HG03159 (cell line): Measurements from ENCODE around the gene NOC2L.

Experiments used
- ATAC-seq: cut with Tn5 transposase; IDR thresholded peaks from one replicate; pipeline ENCODE4 v1.9.1; 2021; ENCODE audit warnings: mild to moderate bottlenecking, moderate library complexity; ENCODE audit not compliant: unreplicated experiment

NOC2L gene

DNA sequence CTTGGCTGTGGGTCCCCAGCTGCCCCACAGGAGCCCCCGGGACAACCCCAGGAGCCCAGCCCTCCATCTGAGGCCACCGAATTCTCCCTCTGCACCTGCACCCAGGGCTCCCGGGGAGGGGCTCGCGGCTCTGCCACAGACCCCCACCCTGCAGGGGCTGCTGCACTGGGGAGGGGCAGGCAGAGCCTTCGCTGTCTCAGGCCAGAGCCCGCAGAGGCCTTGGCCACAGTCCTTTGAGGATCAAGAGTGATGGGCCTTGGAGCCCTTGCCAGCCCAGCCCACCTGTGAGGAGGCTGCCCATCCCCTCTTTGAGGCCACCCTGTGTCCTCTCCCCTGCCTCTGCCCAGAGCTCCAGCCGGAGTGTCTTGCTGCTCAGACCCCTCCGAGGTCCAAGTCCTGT lies 16.3 kb upstream of the NOC2L start:
- ATAC-seq = no peak

DNA sequence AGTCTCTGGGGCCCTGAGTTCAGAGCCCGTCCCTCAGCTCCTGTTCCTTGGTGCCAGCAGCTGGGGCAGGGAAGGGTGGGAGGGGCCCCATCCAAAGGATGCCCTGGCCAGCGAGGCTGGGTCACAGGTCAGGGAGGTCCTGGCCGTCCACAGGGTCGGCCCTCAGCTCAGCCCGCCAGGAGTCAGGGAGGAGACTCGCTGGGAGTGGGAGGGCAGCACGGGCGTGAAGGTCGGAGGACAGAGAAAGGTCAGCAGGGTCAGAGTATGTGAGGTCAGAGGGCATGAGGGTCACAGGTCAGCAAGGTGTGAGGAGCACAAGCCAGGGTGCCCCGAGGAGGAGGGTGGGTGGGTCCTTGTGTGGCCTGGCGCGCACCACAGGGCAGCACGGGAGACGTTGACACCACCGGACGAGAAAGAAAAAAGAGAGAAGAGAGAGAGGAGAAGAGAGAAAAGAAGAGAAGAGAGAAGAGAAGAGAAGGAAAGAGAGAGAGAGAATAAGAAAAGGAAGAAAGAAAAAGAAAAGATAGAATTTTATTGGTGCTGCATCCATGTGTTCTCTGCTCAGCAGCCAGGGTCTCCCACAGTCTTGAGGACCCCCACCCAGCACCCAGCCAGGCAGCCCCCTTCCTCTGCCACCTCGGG lies 15.8 kb upstream of the NOC2L start:
- ATAC-seq = no peak

DNA sequence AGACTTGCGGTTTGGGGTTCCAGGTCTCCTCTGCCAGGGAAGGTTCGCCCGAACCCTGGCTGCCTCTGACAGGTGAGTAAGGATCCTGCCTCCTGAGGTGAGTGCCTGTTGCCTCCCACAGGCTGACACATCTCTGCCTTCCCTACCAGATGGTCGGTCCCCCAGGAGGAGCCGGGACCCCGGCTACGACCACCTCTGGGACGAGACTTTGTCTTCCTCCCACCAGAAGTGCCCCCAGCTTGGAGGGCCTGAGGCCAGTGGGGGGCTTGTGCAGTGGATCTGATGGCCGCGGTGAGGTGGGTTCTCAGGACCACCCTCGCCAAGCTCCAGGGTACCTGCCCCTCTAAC lies 15.2 kb upstream of the NOC2L start:
- no peak for ATAC-seq

DNA sequence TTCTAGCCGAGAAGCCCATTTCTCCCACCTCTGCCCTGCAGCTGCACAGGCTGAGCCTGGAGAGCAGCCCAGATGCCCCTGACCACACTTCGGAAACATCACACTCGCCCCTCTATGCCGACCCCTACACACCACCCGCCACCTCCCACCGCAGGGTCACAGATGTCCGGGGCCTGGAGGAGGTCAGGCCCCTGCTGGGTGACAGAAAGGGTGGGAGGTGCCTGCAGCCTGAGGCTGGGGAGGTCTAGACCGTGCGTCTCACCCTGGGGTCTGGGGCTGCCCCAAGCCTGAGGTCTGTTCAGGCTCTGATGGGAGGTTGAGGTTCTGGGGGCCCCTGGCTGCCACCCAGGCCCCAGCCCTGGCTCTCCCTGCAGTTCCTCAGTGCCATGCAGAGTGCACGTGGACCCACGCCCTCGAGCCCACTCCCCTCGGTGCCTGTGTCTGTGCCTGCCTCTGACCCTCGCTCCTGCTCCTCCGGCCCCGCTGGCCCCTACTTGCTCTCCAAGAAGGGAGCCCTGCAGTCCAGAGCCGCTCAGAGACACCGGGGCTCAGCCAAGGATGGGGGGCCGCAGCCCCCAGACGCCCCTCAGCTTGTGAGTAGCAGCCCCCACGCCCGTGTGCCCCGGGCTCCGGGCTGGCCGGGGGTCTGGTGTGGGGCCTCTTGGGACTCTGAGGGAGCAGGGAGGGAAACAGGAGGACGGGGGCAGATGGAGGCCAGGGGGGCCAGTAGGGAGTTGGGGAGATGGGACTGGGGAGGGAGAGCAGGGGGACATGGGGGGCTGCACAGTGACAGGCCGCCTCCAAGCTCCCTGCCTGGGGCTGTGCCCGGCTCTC lies 14.6 kb upstream of the NOC2L start:
- ATAC-seq = no peak

DNA sequence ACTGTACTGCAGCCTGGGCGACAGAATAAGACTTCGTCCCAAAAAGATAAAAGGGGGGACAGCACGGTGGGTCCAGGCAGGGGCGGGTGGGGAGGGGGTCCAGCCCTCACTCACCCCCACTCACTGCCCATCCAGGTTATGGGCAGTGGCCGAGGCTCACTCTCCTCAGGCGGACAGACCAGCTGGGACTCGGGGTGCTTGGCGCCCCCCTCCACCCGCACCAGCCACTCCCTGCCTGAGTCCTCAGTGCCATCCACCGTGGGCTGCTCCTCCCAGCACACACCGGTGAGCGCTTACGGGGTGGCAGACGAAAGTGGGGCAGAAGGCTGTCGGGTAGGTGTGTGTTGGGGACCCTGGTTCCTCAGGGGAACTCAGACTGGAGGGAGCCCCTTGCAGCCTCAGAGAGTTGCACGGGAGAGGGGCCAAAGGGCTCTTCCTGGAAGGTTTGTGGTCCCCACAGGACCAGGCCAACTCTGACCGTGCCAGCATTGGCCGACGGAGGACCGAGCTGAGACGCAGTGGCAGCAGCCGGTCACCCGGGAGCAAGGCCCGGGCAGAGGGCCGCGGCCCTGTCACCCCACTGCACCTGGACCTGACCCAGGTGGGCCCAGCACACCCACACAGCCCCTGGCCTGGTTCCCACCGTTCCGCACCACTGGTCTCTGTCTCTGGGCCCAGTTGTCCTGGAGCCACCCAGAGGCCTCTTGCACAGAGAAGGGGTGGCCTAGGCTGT lies 13.8 kb upstream of the NOC2L start:
- no peak for ATAC-seq

DNA sequence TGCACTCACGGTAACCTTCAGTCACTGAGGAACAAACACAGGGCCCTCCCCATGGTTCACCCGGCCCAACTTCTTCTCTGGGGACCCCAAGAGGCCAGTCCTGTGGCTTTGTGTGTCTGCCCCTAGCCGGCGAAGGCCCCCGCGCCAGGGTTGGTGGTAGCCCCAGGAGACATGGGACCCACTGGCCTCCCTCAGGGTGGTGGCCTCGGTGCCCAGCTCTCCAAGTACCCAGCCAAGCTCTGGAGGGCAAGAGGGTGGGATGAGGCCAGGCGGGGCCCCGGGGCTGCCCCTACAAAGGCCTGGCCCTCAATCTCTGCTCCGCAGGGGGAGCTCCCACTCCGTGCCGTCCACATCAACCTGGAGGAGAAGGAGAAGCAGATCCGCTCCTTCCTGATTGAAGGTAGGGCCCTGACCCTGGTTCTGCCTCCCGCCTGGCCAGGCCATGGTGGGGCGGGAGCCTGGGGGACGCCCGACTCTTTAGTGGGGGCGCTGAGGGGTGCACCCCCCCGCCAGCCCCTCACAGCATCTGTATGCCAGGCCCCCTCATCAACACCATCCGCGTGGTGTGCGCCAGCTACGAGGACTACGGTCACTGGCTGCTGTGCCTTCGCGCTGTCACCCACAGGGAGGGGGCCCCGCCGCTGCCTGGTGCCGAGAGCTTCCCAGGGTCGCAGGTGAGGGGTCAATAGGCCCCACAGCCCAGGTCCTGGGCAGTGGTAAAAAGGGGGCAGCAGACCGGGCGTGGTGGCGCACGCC lies 12.9 kb upstream of the NOC2L start:
- ATAC-seq = no peak

DNA sequence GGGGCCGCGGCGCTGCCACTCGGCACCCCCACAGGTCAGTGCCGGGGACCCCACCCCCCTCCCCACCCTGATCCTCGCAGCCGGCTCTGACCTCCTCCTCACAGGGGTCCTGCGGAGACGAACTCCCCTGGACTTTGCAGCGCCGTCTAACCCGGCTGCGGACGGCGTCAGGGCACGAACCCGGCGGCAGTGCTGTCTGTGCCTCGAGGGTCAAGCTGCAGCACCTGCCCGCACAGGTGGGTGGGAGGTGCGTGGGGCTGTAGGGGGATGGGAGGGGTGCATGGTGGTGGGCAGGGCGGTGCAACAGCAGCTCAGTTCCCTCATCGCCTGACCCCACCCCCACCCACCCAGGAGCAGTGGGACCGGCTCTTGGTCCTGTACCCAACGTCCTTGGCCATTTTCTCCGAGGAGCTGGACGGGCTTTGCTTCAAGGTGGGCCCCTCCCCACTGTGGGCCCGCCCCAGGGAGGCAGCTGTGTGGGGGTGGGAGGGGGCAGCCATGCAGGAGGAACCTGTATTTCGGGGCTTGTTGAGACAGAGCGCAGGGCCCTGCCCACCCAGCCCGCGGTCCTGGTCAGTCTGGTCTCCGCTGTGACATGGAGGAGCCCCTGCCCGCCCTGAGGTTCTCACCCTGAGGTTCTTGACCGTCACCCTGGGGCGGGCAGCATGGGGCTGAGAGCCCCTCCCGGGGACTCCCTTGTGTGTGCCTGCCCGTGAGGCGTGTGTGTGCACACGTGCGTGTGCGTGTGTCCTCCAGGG lies 12.1 kb upstream of the NOC2L start:
- ATAC-seq = no peak

DNA sequence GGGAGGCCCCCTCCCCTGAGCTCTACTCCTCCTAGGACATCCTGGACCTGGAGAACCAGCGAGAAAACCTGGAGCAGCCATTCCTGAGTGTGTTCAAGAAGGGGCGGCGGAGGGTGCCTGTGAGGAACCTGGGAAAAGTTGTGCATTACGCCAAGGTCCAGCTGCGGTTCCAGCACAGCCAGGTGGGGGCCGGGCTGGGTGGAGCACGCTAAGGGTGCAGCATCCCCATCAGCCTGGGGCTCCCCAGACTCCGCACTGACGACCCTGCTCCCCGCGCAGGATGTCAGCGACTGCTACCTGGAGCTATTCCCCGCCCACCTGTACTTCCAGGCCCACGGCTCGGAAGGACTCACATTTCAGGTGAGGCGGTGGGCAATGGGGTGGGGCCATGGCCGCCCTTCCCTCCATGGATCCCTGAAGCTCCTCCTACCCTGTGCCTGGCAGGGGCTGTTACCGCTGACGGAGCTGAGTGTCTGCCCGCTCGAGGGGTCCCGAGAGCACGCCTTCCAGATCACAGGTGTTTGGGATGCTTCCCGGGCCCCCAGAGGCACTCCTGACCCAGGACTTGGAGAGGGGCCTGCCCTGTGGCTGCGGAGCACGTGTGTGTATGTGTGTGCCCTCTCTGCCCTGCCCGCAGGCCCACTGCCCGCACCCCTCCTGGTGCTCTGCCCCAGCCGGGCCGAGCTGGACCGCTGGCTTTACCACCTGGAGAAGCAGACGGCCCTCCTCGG lies 11.4 kb upstream of the NOC2L start:
- ATAC-seq = no peak

DNA sequence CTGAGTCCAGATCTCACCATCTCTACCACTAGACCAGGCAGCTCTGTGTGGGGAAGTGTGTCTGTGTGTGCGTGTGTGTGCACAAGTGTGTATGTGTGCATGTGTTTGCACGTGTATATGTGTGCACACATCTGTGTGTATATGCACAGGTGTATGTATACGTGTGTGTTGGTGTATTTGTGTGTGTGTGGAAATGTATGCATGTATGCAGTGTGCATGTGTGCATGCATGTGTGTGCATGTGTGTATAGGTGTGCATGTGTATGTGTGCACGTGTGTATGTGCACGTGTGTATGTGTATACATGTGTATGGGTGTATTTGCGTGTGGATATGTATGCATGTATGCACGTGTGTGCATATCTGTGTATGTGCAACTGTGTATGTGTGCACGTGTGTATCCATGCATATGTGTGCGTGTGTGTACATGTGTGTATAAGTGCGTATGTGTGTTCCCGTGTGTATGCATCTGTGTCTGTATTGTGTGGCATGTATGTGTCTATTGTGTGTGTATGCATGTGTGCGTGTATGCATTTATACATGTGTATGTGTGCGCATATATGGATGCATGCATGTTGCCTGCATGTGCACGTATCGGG lies 10.3 kb upstream of the NOC2L start:
- ATAC-seq = no peak

DNA sequence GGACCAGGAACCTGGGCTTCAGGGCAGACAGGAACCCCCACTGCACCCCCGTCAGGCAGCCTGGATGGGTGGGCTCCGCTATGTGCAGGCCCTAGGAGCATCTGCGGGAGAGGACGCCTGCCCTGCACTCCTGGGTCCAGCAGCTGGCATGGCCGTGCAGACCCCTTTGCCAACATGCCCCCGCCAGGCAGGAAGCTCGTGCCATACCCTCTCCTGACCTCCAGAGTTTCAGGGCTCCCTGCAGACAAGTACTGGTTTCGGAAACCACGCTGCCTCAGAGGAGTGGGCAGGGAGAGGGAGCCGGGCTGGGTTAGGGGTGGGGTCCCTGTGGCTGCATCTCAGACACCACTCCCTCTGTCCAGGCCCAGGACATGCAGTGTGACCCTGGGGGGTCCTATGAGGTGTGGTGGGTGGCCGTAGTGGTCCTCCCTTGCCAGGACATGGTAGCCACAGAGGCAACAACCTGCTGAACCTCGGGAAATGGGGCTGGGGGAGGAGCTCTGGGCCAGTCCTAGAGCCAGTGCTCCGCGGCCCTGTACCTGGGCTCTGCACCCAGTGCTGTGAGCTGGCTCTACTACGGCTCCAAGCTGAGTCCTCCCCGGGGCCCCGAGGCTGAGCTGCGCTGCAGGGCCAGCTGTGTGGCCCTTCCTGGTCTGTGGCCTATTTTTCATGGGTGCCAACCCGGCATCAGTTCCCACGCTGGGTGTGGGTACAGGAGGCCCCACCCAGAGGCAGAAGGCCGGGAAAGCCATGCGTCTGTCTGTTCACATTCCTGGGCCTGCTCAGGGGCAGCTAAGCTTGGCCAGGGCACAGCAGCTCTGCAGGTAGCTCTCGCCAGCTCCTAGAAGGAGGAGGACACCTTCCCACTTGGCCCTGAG lies 8.6 kb upstream of the NOC2L start:
- no peak for ATAC-seq

DNA sequence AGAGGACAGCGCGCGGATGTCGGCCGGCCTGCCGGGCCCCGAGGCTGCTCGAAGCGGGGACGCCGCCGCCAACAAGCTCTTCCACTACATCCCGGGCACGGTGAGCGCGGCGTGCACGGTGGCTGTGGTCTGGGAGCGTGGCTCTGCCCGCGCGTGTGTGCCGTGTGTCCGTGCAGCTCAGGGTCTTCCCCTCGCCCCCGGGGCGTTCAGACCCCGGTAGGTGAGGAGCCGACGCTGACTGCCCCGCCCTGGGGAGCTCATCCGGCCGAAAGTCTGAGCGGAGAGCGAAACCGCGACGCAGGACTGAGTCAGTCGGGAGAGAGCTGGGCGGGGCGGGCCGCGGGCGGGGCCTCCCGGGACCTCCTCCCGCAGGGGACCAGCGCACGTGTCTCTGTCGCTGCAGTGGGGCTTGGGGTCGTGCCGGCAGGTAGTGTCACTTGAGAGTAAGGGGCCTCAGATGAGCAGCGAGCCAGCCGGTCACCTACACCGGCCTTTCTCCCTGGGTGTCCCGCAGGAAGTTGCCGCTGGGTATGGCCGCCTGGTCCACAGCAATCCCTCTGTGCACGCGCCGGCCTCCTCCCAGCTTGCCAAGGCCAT lies 7.7 kb upstream of the NOC2L start:
- no peak for ATAC-seq

DNA sequence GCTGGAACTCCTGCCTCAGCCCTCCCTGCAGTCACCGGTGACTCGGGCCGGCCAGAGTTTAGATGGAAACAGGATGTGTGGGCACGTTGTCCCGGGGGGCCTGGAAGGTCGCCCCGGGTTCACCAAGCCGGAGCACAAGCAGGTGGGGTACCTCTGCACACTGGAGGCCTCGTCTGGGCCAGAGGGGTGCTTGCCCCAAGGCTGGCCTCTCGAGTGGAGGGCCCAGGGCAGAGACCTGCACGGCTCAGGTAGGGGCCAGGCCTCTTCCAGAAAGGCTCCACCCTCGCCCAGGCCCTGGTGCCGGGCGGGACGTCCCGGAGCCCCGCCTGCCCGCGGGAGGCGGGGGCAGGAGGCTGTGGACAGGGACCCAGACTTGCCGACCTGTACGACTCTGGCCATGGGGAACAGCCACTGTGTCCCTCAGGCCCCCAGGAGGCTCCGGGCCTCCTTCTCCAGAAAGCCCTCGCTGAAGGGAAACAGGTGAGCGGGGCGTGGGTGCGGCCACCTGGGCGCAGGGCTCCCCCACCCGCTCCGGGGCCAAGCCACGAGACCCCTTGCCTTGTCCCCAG lies 7.2 kb upstream of the NOC2L start, which contains the start of gene PLEKHN1:
Gene PLEKHN1 (plus strand): TSS at position 348 of the 569 bp plus-strand sequence. CDS start 50 bp downstream, at position 398.
- ATAC-seq = no peak

DNA sequence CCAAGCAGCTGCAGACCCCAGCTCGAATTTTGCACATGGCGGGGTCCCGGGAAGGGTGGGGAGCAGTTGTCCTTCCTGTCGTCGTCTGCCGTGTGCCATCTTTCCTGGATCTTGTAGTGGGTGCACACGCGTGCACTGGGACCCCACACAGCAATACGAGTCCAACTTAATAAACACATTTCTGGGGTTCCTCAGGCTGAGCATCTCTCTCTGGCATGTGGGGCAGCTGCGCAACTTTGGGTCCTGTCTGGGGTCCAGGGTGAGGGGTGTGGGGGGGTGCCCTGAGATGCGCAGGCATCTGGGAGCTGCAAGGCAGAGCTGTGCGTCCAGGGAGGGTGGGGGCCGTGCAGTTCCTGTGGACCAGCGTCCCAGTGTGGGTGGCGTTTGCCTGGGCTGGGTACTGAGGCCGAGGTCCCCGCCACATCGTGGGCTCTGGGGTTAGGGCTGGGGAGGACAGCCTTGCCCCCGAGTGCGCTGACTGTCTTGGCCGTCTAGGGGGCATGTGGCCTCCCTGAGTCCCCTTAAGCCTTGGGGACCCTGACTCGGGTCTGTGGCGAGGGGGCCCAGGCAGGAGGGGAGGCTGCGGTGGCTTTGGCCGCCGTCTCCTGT lies 6.6 kb upstream of the NOC2L start:
- no peak for ATAC-seq

DNA sequence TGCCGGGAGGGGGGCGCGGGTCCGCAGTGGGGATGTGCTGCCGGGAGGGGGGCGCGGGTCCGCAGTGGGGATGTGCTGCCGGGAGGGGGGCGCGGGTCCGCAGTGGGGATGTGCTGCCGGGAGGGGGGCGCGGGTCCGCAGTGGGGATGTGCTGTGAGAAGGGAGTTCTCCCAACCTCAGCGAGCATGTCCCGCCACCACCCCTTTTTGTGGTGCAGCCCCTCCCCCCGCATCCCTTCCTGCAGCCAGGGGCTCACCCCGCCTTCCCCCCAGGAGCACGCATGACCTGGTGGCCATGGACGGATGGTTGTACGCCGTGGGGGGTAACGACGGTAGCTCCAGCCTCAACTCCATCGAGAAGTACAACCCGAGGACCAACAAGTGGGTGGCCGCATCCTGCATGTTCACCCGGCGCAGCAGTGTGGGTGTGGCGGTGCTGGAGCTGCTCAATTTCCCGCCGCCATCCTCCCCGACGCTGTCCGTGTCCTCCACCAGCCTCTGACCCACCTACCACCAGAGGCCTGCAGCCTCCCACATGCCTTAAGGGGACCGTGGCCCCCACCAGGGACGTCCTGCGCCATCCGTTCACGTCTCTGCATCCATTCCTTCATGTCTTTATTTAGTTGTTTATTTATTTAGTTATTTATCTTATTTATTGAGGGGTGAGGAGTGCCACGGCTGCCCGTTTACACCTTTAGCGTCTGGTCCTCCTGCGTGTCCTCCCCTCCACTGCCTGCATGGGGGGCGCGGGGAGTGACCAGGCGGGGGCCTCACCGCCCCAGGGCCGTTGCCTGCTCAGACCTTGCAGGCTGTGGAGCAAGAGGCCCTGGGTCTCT lies 5.9 kb upstream of the NOC2L start:
- ATAC-seq = no peak

DNA sequence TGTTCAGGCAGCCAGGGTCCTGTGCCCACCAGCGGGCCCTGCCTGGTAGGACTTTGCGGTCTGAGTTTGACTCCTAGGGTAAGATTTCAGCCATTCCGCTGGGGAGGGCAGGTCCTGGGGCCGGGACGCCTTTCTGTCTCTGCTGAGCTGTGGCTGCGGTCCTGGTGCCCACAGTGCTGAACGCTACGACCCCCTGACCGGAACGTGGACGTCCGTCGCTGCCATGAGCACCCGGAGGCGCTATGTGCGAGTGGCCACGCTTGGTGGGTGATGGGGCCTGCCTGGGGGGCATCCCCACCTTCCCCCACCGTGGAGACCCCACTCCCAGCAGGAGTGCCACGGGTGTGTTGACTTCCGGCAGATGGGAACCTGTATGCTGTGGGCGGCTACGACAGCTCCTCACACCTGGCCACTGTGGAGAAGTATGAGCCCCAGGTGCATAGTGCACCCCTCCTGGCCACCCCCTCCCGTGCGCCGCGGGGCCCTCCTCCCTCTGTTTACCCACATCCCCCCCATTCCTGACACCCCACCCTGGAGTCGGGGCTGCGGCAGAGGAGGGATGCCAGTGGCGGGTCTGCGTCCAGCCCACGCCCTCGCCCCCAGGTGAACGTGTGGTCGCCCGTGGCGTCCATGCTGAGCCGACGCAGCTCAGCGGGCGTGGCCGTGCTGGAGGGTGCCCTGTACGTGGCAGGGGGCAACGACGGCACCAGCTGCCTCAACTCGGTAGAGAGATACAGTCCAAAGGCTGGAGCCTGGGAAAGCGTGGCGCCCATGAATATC lies 4.9 kb upstream of the NOC2L start:
- no peak for ATAC-seq

DNA sequence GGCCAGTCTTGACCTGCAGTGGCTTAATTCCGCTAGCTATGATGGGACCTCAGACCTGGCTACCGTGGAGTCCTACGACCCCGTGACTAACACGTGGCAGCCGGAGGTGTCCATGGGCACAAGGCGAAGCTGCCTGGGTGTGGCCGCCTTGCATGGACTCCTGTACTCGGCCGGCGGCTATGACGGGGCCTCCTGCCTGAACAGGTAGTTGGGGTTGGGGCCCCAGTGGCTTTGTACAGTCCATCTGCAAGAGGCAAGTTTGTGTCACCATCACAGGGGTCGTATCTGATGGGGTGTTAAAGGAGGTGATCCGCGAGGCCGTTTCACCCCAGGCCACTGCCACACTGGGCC lies 4.2 kb upstream of the NOC2L start:
- no peak for ATAC-seq
